HUES64 (cell line): Measurements from ENCODE around the gene LGI4.

Source experiments
- H3K27ac ChIP-seq: 2 replicates; pipeline ENCODE4 v1.7.0; 2013; ENCODE audit warnings: low read depth, low read length, inconsistent platforms
- H3K27me3 ChIP-seq: 2 replicates; pipeline ENCODE4 v1.6.1; 2013; ENCODE audit warnings: mild to moderate bottlenecking, low read length; ENCODE audit not compliant: insufficient read depth
- H3K36me3 ChIP-seq: 2 replicates; pipeline ENCODE4 v1.6.1; 2013; ENCODE audit warnings: mild to moderate bottlenecking, low read length; ENCODE audit not compliant: insufficient read depth
- H3K4me1 ChIP-seq: 2 replicates; pipeline ENCODE4 v1.6.1; 2013; ENCODE audit warnings: mild to moderate bottlenecking, low read length, moderate library complexity; ENCODE audit not compliant: insufficient read depth
- H3K4me3 ChIP-seq: 2 replicates; pipeline ENCODE4 v1.5.1; 2013; ENCODE audit warnings: mild to moderate bottlenecking, low read length, moderate library complexity
- H3K9ac ChIP-seq: 2 replicates; pipeline ENCODE4 v1.6.1; 2013; ENCODE audit warnings: mild to moderate bottlenecking, low read depth, low read length
- H3K9me3 ChIP-seq: 2 replicates; pipeline ENCODE4 v1.6.1; 2013; ENCODE audit warnings: low read depth, low read length; ENCODE audit not compliant: insufficient read depth
- WGBS: fragments of 150-250, 120-280 bp; methylation state at CpG from one replicate; pipeline ENCODE4 v1.1.7; 2013; ENCODE audit warnings: missing lambda C conversion rate; 5-methylcytosine and 5-hydroxymethylcytosine counted together

Gene LGI4

DNA sequence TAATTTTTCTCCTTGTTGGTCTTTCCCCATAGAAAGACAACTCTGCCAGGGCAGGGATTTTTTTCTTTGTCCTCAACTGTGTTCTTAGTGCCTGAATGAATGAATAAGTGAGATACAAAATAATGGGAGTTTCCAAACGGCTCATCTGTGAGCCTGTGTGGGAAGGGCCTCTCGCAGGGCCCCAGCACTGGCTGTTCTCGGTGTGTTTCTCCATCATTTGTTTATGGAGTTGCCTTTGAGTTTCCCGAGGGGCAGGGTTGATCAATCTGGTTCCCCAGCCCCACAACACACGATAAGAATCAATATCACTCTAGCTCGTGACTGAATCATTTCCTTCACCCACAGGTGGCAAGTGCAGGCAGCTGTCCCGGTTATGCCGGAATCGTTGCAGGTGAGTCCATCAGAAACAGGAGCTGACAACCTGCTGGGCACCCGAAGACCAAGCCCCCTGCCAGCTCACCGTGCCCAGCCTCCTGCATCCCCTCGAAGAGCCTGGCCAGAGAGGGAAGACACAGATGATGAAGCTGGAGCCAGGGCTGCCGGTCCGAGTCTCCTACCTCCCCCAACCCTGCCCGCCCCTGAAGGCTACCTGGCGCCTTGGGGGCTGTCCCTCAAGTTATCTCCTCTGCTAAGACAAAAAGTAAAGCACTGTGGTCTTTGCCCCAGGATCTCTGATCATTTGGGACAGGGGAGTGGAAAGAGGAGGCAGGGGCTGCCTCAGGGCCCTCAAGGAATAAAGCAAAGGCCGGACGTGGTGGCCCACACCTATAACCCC is 34.5 kb upstream of the LGI4 start:
- Histone ChIP-seq H3K27ac (no peak overlapping the region), H3K4me1 (no peaks in the 10 kb centered on the region), H3K27me3 (no peaks in the 10 kb centered on the region), H3K4me3 (no peak overlapping the region), H3K36me3 (peaks cover 56% of the 10 kb centered on the region), H3K9me3 (peaks cover 6% of the 10 kb centered on the region; the same call in 1 of the 2 replicates), H3K9ac (no peak overlapping the region)
- WGBS: 89% methylated on average over 18 of the region's 18 CpGs

DNA sequence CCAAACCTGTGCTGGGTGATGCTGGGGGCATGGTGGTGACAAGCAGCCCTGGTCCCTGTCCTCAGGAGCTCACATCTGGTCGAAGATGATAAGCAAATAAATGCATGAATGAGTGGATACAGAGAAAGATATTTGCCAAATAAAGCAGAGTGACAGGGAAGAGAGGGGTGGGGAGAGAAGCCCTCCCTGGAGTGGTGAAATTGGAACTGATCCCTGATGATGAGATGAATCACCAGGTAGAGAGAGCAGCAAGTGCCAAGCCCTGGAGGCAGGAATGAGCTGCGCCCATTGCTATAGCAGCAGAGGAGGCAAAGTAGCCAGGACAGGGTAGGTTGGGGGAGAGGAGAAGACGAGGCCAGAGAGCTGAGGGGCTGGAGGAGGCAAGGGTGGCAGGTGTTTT is 33.3 kb upstream of the LGI4 start:
- Histone ChIP-seq H3K9me3 (peaks cover 13% of the 10 kb centered on the region; the same call in 1 of the 2 replicates), H3K36me3 (peaks cover 68% of the 10 kb centered on the region), H3K9ac (no peak overlapping the region), H3K27me3 (no peaks in the 10 kb centered on the region), H3K27ac (no peak overlapping the region), H3K4me1 (no peaks in the 10 kb centered on the region), H3K4me3 (no peak overlapping the region)
- WGBS: 93% methylated on average over 3 of the region's 3 CpGs

DNA sequence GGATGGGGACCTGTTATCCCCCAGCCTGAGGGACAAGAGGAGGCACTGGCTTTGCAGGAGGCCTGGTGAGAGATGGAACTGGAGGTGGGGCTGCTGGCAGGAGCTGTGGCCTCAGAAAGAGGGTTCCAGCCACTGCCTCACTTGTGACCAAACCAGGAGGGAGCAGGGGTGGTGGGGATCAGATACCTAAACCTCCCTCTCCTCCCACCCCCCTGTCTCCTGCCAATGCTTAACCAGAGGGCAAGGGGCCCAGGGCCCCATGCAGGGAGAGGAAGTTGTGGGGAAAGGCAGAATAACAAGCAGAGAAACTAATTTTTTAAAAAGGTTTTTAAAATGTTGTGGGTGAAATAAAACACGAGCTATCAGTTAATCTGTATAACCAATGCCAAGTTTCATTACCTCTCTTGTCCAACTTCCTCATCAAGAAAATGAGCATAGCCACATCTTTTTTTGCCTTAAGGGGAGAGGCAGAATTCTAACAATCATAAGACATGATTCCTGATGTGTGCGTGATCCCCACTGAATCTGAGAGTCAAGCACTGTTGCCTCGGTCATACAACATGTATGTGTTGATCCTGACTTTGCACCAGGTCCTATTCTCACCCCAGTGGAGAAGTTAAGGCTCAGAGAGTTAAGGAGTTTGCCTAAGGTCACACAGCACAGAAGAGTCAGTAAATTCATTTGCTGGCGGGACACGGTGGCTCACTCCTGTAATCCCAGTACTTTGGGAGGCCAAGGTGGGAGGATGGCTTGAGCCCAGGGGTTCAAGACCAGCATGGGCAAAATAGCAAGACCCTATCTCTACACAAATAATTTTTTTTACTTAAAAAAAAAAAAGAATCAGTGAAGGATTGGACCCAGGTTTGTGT is 32.6 kb upstream of the LGI4 start:
- Histone ChIP-seq H3K9me3 (peaks cover 13% of the 10 kb centered on the region; the same call in 1 of the 2 replicates), H3K4me1 (no peaks in the 10 kb centered on the region), H3K9ac (no peak overlapping the region), H3K27ac (no peak overlapping the region), H3K4me3 (no peak overlapping the region), H3K27me3 (no peaks in the 10 kb centered on the region), H3K36me3 (peaks cover 75% of the 10 kb centered on the region)
- 94% methylated on average over 5 of the region's 5 CpGs for WGBS

GRCh38 chr19:35166100-35167063 is 31.5 kb upstream of the LGI4 start:
- Histone ChIP-seq H3K27ac (no peak overlapping the region), H3K36me3 (peaks cover 83% of the 10 kb centered on the region), H3K4me3 (no peak overlapping the region), H3K9ac (no peak overlapping the region), H3K4me1 (no peaks in the 10 kb centered on the region), H3K9me3 (peaks cover 13% of the 10 kb centered on the region; the same call in 1 of the 2 replicates), H3K27me3 (no peaks in the 10 kb centered on the region)
- 92% methylated on average over 7 of the region's 7 CpGs for whole genome bisulfite sequencing

DNA sequence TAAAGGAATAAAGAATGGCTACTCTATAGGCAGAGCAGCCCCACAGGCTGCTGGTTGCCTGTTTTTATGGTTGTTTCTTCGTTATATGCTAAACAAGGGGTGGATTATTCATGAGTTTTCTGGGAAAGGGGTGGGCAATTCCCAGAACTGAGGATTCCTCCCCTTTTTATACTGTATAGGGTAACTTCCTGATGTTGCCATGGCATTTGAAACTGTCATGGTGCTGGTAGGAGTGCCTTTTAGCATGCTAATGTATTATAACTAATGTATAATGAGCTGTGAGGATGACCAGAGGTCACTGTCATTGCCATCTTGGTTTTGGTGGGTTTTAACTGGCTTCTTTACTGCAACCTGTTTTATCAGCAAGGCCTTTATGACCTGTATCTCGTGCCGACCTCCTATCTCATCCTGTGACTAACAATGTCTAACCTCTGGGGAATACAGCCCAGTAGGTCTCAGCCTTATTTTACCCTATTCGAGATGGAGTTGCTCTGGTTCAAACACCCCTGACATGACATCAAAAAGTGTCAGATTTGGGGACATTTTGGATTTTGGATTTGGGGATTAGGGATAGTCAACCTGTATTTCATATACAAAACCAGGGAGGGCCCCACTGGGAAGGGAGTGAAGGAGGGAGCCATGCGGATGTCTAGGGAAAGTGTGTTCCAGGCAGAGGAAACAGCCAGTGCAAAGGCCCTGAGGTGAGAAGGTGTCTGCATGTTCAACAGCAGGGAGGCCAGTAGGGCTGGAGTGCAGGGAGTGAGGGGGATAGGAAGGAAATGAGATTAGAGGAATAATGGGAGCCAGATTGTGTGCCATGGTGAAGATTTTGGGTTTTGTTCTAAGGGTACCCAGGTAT is 30.6 kb upstream of the LGI4 start:
- Histone ChIP-seq H3K4me3 (no peak overlapping the region), H3K9me3 (peaks cover 13% of the 10 kb centered on the region; the same call in 1 of the 2 replicates), H3K27ac (no peak overlapping the region), H3K4me1 (no peaks in the 10 kb centered on the region), H3K9ac (no peak overlapping the region), H3K36me3 (peaks cover 89% of the 10 kb centered on the region), H3K27me3 (no peaks in the 10 kb centered on the region)
- WGBS: 74% methylated on average over 5 of the region's 5 CpGs

GRCh38 chr19:35164418-35164817 is 29.6 kb upstream of the LGI4 start:
- WGBS: 91% methylated on average over 1 of the region's 2 CpGs
- Histone ChIP-seq H3K4me1 (no peaks in the 10 kb centered on the region), H3K9me3 (peaks cover 13% of the 10 kb centered on the region; the same call in 1 of the 2 replicates), H3K9ac (no peak overlapping the region), H3K27ac (no peak overlapping the region), H3K36me3 (peaks cover 88% of the 10 kb centered on the region), H3K4me3 (no peak overlapping the region), H3K27me3 (no peaks in the 10 kb centered on the region)

GRCh38 chr19:35162471-35163326 is 27.8 kb upstream of the LGI4 start:
- peaks cover 13% of the 10 kb centered on the region; the same call in 1 of the 2 replicates for H3K9me3 ChIP-seq
- H3K36me3 ChIP-seq: peaks cover 99% of the 10 kb centered on the region
- H3K9ac ChIP-seq: no peak overlapping the region
- H3K4me3 ChIP-seq: no peak overlapping the region
- H3K27me3 ChIP-seq: no peaks in the 10 kb centered on the region
- no peak overlapping the region for H3K27ac ChIP-seq
- WGBS: 90% methylated on average over 5 of the region's 6 CpGs
- H3K4me1 ChIP-seq: no peaks in the 10 kb centered on the region

- Histone ChIP-seq H3K27ac (no peak overlapping the region), H3K4me3 (no peak overlapping the region), H3K9ac (no peak overlapping the region), H3K4me1 (no peaks in the 10 kb centered on the region), H3K36me3 (peaks cover 93% of the 10 kb centered on the region), H3K27me3 (no peaks in the 10 kb centered on the region), H3K9me3 (peaks cover 11% of the 10 kb centered on the region; the same call in 1 of the 2 replicates)
- WGBS: 92% methylated on average over 2 of the region's 2 CpGs
Measured at GRCh38 chr19:35161434-35161743, 26.5 kb upstream of the LGI4 start.

GRCh38 chr19:35160629-35161433 is 26.0 kb upstream of the LGI4 start:
- WGBS: 95% methylated on average over 9 of the region's 9 CpGs
- Histone ChIP-seq H3K9me3 (peaks cover 6% of the 10 kb centered on the region; the same call in 1 of the 2 replicates), H3K27me3 (no peaks in the 10 kb centered on the region), H3K9ac (no peak overlapping the region), H3K4me1 (peaks cover 3% of the 10 kb centered on the region; the same call in 1 of the 2 replicates), H3K36me3 (peaks cover 87% of the 10 kb centered on the region), H3K4me3 (no peak overlapping the region), H3K27ac (no peak overlapping the region)
